IPS-NIHi11 (cell line): ENCODE data around the gene NEIL1.
A peak's percentile ranks its signal among the peaks of the same experiment; 100 is the strongest.

ENCODE experiments used
- DNase-seq: peaks from one replicate; pipeline ENCODE4 v3.0.0; 2012; ENCODE audit warnings: mixed read lengths, low spot score

Gene NEIL1

GRCh38 chr15:75356517-75356916, 9.7 kb downstream of the NEIL1 start:
- peak; percentile 10 for DNase-seq

DNA sequence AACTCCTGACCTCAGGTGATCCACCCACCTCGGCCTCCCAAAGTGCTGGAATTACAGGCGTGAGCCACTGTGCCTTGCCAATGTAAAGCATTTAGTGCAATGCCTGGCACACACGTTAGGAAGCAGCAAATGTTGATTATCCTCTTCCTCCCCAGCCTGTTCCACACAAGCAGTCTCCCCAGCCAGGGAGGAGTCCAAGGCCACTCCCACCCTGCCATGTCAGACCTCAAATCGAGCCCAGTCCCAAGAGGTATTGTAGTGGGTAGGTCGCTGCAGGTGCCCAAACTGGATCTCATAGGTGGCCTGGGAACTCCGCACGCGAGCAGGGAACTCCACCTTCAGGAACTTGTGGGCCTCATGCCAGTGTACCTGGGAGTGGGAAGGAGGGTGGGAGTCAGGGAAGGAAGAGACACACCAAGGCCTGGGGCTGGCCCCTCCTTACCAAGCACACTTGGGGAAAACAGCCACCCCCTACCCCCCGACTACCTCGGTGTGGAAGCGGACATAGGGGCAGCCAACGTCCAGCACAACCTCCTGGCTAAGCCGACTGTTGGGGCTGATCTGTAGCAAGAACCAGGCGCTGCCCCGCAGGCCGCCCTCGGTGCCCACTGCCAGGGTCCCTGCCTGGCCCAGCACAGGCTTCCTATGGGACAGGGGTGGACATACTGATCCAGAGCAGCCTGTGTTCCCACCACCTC, 11.3 kb downstream of the NEIL1 start:
- DNase-seq = peak; percentile 4

GRCh38 chr15:75358771-75359536, 12.1 kb downstream of the NEIL1 start:
- DNase-seq = peak; percentile 4

- no peak for DNase-seq
Observed at GRCh38 chr15:75359537-75360250, 12.9 kb downstream of the NEIL1 start.

DNA sequence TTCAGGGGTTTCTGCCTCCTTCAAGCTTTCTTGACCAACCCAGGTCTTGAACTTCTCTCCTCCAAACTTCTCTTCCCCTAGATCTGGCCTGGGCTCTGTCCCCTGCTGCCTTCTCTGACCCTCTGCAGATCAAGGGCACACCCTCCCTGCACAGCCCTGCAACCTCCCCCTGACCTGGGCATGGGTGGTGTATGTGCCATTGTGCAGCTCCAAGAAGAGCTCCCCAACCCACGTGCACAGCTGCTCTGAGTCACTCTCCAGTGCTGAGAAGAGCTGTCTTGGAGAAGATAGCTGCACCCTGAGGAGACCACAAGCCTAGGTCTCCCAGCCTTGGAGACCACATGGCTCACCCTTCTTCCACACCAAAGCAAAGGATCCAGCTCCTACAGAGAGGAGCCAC, 13.6 kb downstream of the NEIL1 start:
- DNase-seq = peak; percentile 4

GRCh38 chr15:75360856-75361255, 14.0 kb downstream of the NEIL1 start:
- DNase-seq = peak; percentile 5

- DNase-seq = no peak
Observed at GRCh38 chr15:75361361-75361988, 14.6 kb downstream of the NEIL1 start.

- peak; percentile 5 for DNase-seq
Observed at GRCh38 chr15:75361989-75362641, 15.3 kb downstream of the NEIL1 start.

- DNase-seq = no peak
Observed at GRCh38 chr15:75362642-75363249, 15.9 kb downstream of the NEIL1 start.

DNA sequence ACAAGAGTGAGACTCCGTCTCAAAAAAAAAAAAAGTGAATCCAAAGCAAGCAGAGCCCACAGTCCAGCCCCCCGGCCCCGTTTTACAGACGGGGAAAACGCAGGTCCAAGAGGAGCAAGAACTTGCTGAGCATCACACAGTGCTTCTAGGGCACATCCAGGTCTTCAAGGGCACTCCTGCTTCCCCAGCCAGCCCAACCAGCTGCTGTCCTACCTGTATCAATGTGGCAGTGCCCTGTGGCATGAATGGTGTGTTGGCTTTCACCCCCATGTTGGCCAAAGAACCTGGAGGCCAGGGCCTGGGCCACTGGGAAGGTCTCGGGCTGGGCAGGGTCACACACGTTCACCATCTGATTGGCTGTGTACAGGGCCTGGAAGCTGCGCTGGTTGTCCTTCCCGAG, 16.9 kb downstream of the NEIL1 start:
- DNase-seq = no peak

DNA sequence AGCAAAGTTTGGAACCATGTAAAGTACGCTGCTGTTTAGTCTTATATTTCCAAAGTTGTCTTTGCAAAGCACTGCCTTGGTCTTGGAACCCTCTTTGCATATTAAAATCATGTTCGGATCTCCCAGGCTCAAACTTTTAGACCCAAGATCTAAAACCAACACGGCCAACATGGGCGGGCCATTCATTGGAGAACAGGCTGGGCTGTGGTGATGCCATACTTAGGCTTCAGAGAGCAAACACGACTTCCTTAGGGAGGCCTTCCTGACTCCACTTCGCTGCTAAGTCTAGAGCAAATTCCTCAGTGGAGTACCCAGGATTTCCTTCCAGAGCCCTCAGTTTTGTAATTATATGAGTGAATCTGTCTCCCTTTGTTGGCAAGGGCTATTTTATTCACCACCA, 18.0 kb downstream of the NEIL1 start:
- no peak for DNase-seq

DNA sequence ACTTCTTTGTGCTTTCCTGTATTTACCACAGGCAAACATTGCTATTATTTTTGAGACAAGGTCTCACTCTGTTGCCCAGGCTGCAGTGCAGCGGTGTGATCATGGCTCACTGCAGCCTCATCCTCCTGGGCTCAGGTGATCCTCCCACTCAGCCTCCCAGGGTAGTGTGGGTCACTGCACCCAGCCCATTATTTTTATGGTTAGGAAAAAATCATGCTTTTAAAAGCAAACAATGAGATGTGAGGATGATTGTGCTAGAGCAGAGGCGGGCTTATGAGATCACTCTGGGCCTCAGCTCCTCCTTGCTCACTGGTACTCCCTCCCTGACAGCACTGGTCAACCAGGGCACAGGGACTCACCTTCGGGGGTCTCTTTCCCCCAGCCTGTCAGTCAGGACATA, 19.3 kb downstream of the NEIL1 start:
- no peak for DNase-seq

DNA sequence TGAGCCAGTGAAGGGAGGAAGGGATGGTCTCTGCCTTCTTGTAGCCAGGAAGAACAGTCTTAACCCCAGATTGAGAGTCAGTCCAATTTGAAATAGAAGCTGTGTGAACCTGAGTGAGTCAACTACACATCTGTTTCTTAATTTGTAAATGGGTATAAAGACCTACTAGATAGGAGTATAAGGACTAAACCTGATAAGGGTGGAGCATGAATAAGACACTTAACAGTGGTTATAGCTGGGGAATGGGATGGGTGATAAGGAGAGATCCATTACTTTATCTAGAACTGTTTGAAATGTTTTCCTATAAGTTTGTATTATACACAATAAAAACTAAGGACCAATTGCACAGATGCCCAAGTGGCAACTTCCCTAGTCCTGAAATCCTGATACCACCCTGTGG, 20.2 kb downstream of the NEIL1 start:
- DNase-seq = no peak

DNA sequence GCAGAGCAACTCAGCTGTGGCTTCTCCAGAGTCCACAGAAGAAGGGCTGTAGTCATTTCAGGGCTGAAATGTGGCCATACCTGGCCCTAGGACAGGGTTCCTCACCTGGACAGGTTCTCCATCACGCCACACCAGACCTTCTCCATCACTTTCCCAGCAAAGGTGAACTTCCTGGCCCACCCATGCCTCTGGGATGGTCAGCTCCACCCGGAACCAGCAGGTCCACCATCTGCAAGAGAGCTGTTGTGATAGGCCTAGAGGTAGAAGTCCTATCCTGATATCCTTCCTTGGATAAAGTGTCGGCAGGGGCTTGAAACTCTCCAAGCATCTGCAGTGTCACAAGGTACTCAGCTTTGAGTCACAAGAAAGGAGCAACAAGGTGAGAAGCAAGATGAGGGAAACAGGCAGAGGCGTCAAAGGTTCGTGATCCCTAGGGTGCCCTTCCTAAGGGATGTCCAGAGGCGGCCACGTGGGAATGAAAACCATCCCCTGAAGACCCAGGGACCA, 20.6 kb downstream of the NEIL1 start:
- no peak for DNase-seq

GRCh38 chr15:75367913-75368688, 21.3 kb downstream of the NEIL1 start, which contains the start of gene MAN2C1:
Gene MAN2C1, minus strand, starts transcription at chr15:75368607. Its CDS starts 24 bp downstream, at chr15:75368583.
- DNase-seq = peak; percentile 95

- DNase-seq = no peak
Observed at GRCh38 chr15:75368689-75369239, 21.9 kb downstream of the NEIL1 start.

- no peak for DNase-seq
Observed at GRCh38 chr15:75369897-75370581, 23.2 kb downstream of the NEIL1 start.

GRCh38 chr15:75371486-75371885, 24.6 kb downstream of the NEIL1 start:
- no peak for DNase-seq

DNA sequence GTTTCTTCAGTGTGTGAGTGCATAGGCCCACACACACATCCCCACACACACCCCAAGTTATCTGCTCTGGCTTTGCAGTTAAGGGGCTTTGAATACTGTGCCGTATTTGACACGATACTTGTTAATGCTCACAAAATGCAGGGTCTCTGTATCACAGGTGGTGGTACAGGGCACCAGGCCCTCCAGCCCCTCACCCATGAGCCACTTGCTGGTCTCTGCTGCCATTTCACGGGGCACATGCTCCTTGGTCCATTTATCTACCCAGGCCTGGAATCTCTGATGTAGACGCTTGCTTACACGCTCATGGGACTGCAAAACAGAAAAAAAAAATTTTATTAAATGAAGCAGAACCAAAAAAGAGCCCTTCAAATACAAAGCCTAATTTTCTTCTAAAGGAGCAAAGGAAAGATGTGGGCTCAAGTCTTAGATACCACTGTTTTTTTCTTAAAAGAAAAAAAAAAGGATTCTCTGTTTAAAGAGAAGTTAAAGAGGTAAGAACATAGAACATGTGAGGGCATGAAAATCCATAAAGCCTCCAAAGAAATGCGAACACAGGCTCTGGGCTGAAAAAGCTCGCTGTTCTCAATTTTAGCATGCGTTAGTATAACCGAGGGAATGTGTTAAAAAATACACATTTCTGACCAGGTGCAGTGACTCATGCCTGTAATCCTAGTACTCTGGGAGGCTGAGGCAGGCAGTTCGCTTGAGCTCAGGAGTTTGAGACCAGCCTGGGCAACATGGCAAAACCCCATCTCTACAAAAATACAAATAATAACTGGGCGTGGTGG, 25.3 kb downstream of the NEIL1 start:
- DNase-seq = no peak
